Vagina (tissue), 2 donors: ENCODE data around the gene SMCHD1.

Experiments used
- CTCF ChIP-seq, 3 experiments: fragments of 450-650 bp in 2 of 3; fragments of 200-600 bp in 1 of 3; sonication (generic) in 1 of 3; IDR thresholded peaks; one replicate each; pipeline ENCODE4 v1.5.1; 2017 to 2019; ENCODE audit warnings: antibody characterized with exemption in 3 of 3, mild to moderate bottlenecking in 2 of 3, moderate library complexity in 2 of 3
- POLR2A ChIP-seq, 2 donors: fragments of 450-650 bp; IDR thresholded peaks; one replicate each; pipeline ENCODE4 v1.6.1; 2017; ENCODE audit warnings: antibody characterized with exemption in 2 of 2, mild to moderate bottlenecking in 2 of 2, moderate library complexity in 2 of 2
- POLR2AphosphoS5 ChIP-seq, 2 donors: sonication (generic); formaldehyde crosslinking; IDR thresholded peaks; one replicate each; pipeline ENCODE4 v1.9.0; 2017; ENCODE audit warnings: antibody characterized with exemption in 2 of 2, mild to moderate bottlenecking in 2 of 2, low read depth in 1 of 2; ENCODE audit not compliant: insufficient read depth in 1 of 2

DNA sequence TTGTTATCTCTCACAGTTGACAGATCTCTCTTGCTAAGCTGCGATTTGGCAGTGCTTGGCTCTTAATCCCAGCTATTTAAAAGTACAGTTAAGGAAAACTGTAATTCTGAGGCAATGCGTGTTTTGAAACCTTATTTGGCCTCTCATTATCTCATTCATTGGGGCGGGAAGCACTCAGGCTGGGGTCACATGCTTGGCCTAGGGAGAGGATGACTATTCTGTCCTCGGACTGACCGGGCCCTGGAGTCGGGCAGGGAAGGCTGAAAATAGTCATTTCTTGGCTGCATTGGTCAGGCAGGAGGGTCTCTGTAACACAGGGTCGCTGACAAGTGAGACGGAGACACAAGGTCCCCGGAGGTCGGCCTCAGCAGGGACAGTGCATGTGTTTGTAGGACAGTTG, 171.1 kb downstream of the SMCHD1 start:
- TF ChIP-seq POLR2A (IDR thresholded peaks at IDR 0.05) (no peak), CTCF (IDR thresholded peaks at IDR 0.05) (no peak), POLR2AphosphoS5 (IDR thresholded peaks at IDR 0.05; ENCODE audit: insufficient read depth in 1 of 2, low read depth in 1 of 2) (no peak)
